ENCODE data around the gene ZFPM1. TPM values are rescaled to one million over a fixed set of nuclear protein-coding genes. Genes with fewer than 3 reads are reported as not detected.

The ZFPM1 gene
- total and polyA plus RNA-seq, 4 donors, result 0.19 to 12.8 (median 5.3) TPM

GRCh38 chr16:88414521-88415380 lies 38.3 kb upstream of the ZFPM1 start (continued):
- no peak for TF ChIP-seq ZBTB33 (IDR thresholded peaks at IDR 0.05)
- TF ChIP-seq HNF4G (IDR thresholded peaks at IDR 0.05), result no peak

GRCh38 chr16:88415381-88415705 lies 37.7 kb upstream of the ZFPM1 start:
- no peaks in the 10 kb centered on the region for H3K27me3 ChIP-seq (ENCODE audit: control insufficient read depth in 4 of 4, insufficient read depth in 4 of 4, low read length in 3 of 4)
- no peak for DNase-seq (ENCODE audit: low spot score)
- H3K27ac ChIP-seq (ENCODE audit: low read depth in 1 of 2, low read length in 2 of 2), result no peak overlapping the region
- no peaks in the 10 kb centered on the region for H3K36me3 ChIP-seq (ENCODE audit: control insufficient read depth in 4 of 4, insufficient read depth in 3 of 4, low read depth in 1 of 4, low read length in 3 of 4)
- no peak overlapping the region for H3K4me3 ChIP-seq (ENCODE audit: low read depth in 1 of 3, low read length in 3 of 3)
- WGBS, result 90% methylated on average over 5 of the region's 5 CpGs
- TF ChIP-seq RXRA (IDR thresholded peaks at IDR 0.05) (no peak), JUND (IDR thresholded peaks at IDR 0.05) (no peak), MAX (IDR thresholded peaks at IDR 0.05) (no peak), CTCF (IDR thresholded peaks at IDR 0.05; ENCODE audit: low read depth, low read length, missing input control) (no peak), EGR1 (IDR thresholded peaks at IDR 0.05; ENCODE audit: low read depth in 2 of 2) (no peak), YY1 (IDR thresholded peaks at IDR 0.05) (no peak), HNF4G (IDR thresholded peaks at IDR 0.05) (no peak), SP1 (IDR thresholded peaks at IDR 0.05) (no peak), ATF3 (IDR thresholded peaks at IDR 0.05) (no peak), REST (IDR thresholded peaks at IDR 0.05) (no peak), FOXA1 (IDR thresholded peaks at IDR 0.05) (no peak), HNF4A (conservative IDR thresholded peaks at IDR 0.05) (no peak), RAD21 (IDR thresholded peaks at IDR 0.05) (no peak), TAF1 (conservative IDR thresholded peaks at IDR 0.05) (no peak), NR2F2 (IDR thresholded peaks at IDR 0.05) (no peak), FOXA2 (IDR thresholded peaks at IDR 0.05) (no peak), ZBTB33 (IDR thresholded peaks at IDR 0.05) (no peak)
- no peaks in the 10 kb centered on the region for H3K9me3 ChIP-seq (ENCODE audit: control insufficient read depth in 4 of 4, low read length in 3 of 4)
- no peak overlapping the region for H3K9ac ChIP-seq (ENCODE audit: low read depth in 1 of 2, low read length in 2 of 2)
- H3K4me1 ChIP-seq (ENCODE audit: control insufficient read depth in 4 of 4, insufficient read depth in 4 of 4, low read length in 3 of 4), result no peaks in the 10 kb centered on the region

Data from liver (tissue), 9 donors.